Motor neuron (in vitro differentiated cells): ENCODE measurements around the gene NXPE3. TPM values are rescaled to one million over a fixed set of nuclear protein-coding genes. Genes with fewer than 3 reads are reported as not detected.

Experiments
- ATAC-seq, 8 experiments: fragments of 200-7000 bp; cut with Tn5 transposase; replicated peaks in 6 of 8; 2 replicates each; pipeline ENCODE4 v1.8.0; 2021; ENCODE audit warnings: mild to moderate bottlenecking in 8 of 8, moderate library complexity in 8 of 8
- H3K27ac ChIP-seq, 2 donors: fragments of 250-450 bp; sonication (Bioruptor Pico); 2 replicates each; pipeline ENCODE4 v1.9.0; 2021; ENCODE audit warnings: antibody characterized with exemption in 2 of 2, mild to moderate bottlenecking in 2 of 2, moderate library complexity in 1 of 2
- H3K4me1 ChIP-seq, 2 donors: fragments of 250-450 bp; sonication (Bioruptor Pico); replicated peaks in 1 of 2; 2 replicates each; pipeline ENCODE4 v1.6.1; 2021; ENCODE audit warnings: antibody characterized with exemption in 2 of 2, mild to moderate bottlenecking in 2 of 2, moderate library complexity in 1 of 2
- H3K4me3 ChIP-seq, 5 donors: fragments of 250-450 bp; sonication (Bioruptor Pico); 2 replicates each; pipeline ENCODE4 v1.9.0; 2021; ENCODE audit warnings: antibody characterized with exemption in 5 of 5, mild to moderate bottlenecking in 5 of 5, moderate library complexity in 4 of 5
- WGBS, 10 experiments: fragments of 450-650 bp; shearing (Covaris generic); methylation state at CpG; one replicate each; pipeline ENCODE4 v1.0.0; 2022; 5-methylcytosine and 5-hydroxymethylcytosine counted together
- in situ Hi-C, 9 experiments: fragments of 400-800 bp; cut with MboI; loops; one replicate each; pipeline ENCODE4 v1.15.0; 2021; ENCODE audit warnings: low sequenced_read_pairs in 9 of 9, low pct_unique_long_range_greater_than_20kb in 2 of 9; ENCODE audit not compliant: unreplicated experiment in 9 of 9
- total RNA-seq, 8 experiments: library from RNA; unstranded; fragments of 300-600 nt; gene quantifications; 2 replicates each; pipeline versions ENCODE4 v1.2.3 to v1.2.4, GENCODE V29; 2022

NXPE3 gene
- total RNA-seq, 8 experiments from 2014 or later = 12.9 to 23.5 (median 18.4) TPM

- H3K27ac ChIP-seq = no peak overlapping the region
- in situ Hi-C loops = no loop called here
- peak in 2 of 8 experiments; percentile 36 to 45 for ATAC-seq
Measured at GRCh38 chr3:101836652-101837598, 57.9 kb downstream of the NXPE3 start.

GRCh38 chr3:101838691-101839090 is 59.7 kb downstream of the NXPE3 start:
- no peak overlapping the region for H3K27ac ChIP-seq
- no peaks in the 10 kb centered on the region for H3K4me1 ChIP-seq
- ATAC-seq = peak in 1 of 8 experiments; percentile 36
- in situ Hi-C loops = no loop called here
- no peak overlapping the region for H3K4me3 ChIP-seq
- 41 to 100% (median 96%) methylated on average over 1 to 2 of the region's 2 CpGs for WGBS, 10 experiments

More at GRCh38 chr3:101836652-101837598, 57.9 kb downstream of the NXPE3 start:
- WGBS, 10 experiments = 48 to 100% (median 88%) methylated on average over 1 to 3 of the region's 3 CpGs
- H3K4me3 ChIP-seq = no peak overlapping the region
- H3K4me1 ChIP-seq = no peaks in the 10 kb centered on the region

- Histone ChIP-seq H3K4me3 (no peak overlapping the region), H3K27ac (no peak overlapping the region), H3K4me1 (no peaks in the 10 kb centered on the region)
- in situ Hi-C loops = no loop called here
- ATAC-seq = no peak
Measured at GRCh38 chr3:101840066-101840465, 61.1 kb downstream of the NXPE3 start.

GRCh38 chr3:101842245-101842934 is 63.4 kb downstream of the NXPE3 start:
- ATAC-seq = peak in 1 of 8 experiments; percentile 47
- H3K27ac ChIP-seq = no peak overlapping the region
- no peaks in the 10 kb centered on the region for H3K4me1 ChIP-seq
- H3K4me3 ChIP-seq = no peak overlapping the region
- 0 to 100% (median 60%) methylated on average over 1 to 2 of the region's 2 CpGs; no CpG with 5 or more reads in 1 of the 10 experiments for WGBS, 10 experiments
- in situ Hi-C loops = no loop called here

- H3K4me1 ChIP-seq = no peaks in the 10 kb centered on the region
- in situ Hi-C loops = no loop called here
- WGBS, 10 experiments = 56 to 94% (median 89%) methylated on average over 2 to 3 of the region's 3 CpGs
- H3K27ac ChIP-seq = no peak overlapping the region
- no peak for ATAC-seq
- H3K4me3 ChIP-seq = no peak overlapping the region
Measured at GRCh38 chr3:101842935-101843330, 63.9 kb downstream of the NXPE3 start.

- 96 to 100% (median 100%) methylated on average over 1 to 2 of the region's 2 CpGs; no CpG with 5 or more reads in 1 of the 10 experiments for WGBS, 10 experiments
Measured at GRCh38 chr3:101845425-101845824, 66.4 kb downstream of the NXPE3 start.

GRCh38 chr3:101846709-101847108 is 67.7 kb downstream of the NXPE3 start:
- 79 to 100% (median 96%) methylated on average over 1 to 2 of the region's 2 CpGs; no CpG with 5 or more reads in 4 of the 10 experiments for WGBS, 10 experiments
- H3K27ac ChIP-seq = no peak overlapping the region

More at GRCh38 chr3:101845425-101845824, 66.4 kb downstream of the NXPE3 start:
- ATAC-seq = no peak
- Histone ChIP-seq H3K4me3 (no peak overlapping the region), H3K27ac (no peak overlapping the region), H3K4me1 (no peaks in the 10 kb centered on the region)
- in situ Hi-C loops = no loop called here

GRCh38 chr3:101847328-101847727 is 68.3 kb downstream of the NXPE3 start:
- in situ Hi-C loops = no loop called here
- Histone ChIP-seq H3K27ac (no peak overlapping the region), H3K4me1 (no peaks in the 10 kb centered on the region), H3K4me3 (no peak overlapping the region)
- WGBS, 10 experiments = 78 to 100% (median 85%) methylated on average over 2 to 3 of the region's 3 CpGs; no CpG with 5 or more reads in 4 of the 10 experiments
- no peak for ATAC-seq

More at GRCh38 chr3:101846709-101847108, 67.7 kb downstream of the NXPE3 start:
- Histone ChIP-seq H3K4me1 (no peaks in the 10 kb centered on the region), H3K4me3 (no peak overlapping the region)
- in situ Hi-C loops = no loop called here
- no peak for ATAC-seq

- WGBS, 10 experiments = 30 to 100% (median 88%) methylated on average over 1 to 3 of the region's 3 CpGs
- Histone ChIP-seq H3K4me3 (no peak overlapping the region), H3K4me1 (no peaks in the 10 kb centered on the region), H3K27ac (no peak overlapping the region)
- in situ Hi-C loops = no loop called here
- no peak for ATAC-seq
Measured at GRCh38 chr3:101848326-101848725, 69.3 kb downstream of the NXPE3 start.

GRCh38 chr3:101848754-101849713 is 70.0 kb downstream of the NXPE3 start, which contains the start of gene NFKBIZ:
Gene NFKBIZ (plus strand): TSS chr3:101849514. CDS start chr3:101849629, 115 bp downstream.
- H3K4me1 ChIP-seq = no peaks in the 10 kb centered on the region
- in situ Hi-C loops = no loop called here
- H3K4me3 ChIP-seq = peak within 1 kb of the TSS; percentile 47 to 69 (median 67)
- peak within 1 kb of the TSS; percentile 45 to 65 for H3K27ac ChIP-seq
- WGBS, 10 experiments = 1 to 67% (median 24%) methylated on average over 1 to 16 of the region's 95 CpGs; no CpG with 5 or more reads in 5 of the 10 experiments
- peak; percentile 71 to 92 (median 90) for ATAC-seq

- peak; percentile 2 to 71 (median 62) for ATAC-seq
- Histone ChIP-seq H3K4me1 (no peaks in the 10 kb centered on the region), H3K4me3 (peak overlapping the region; percentile 47 to 69 (median 67)), H3K27ac (peak overlapping the region in 1 of 2 donors; percentile 39)
- WGBS, 10 experiments = 0% methylated on average over 1 to 19 of the region's 67 CpGs; no CpG with 5 or more reads in 8 of the 10 experiments
- in situ Hi-C loops = no loop called here
Measured at GRCh38 chr3:101849714-101850245, 70.8 kb downstream of the NXPE3 start.
